ENCODE results near the gene SYT6. TPM values are rescaled to one million over a fixed set of nuclear protein-coding genes. Genes with fewer than 3 reads are reported as not detected.

The SYT6 gene
- total RNA-seq, 1 experiment from 2014 or later: not detected

DNA sequence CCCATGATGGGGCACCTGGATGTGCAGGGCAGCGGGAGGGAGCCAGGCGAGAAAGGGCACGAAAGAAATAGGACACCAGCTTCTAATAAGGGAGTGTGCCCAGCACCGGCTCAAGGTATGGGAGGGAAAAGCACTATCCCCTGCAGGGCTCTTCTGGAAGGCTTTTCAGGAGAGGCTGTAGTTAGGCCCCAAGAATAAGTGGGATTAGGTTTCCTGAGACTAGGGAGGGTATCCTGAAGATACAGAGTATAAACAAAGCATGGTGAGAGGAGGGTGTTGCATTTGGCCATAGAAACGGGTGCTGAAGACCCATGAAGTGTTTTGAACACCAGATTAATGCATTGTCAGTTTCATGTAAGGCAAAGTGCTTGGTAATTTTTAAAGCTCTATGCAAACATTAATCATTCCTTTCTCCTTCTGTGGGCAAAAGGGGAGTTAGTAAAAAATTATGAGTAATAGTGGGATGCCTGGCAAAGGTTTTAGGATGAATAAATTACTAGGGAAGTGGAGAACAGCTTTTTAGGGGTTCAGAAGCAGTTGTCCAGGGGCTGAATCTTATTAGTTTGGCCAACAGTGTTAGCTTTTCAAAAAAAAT lies 74.0 kb downstream of the SYT6 start:
- CTCF ChIA-PET: no interaction called here
- intact Hi-C loops (cut with micrococcal nuclease; ENCODE audit: unreplicated experiment): no loop called here
- BruUV-seq (replicated peaks): no TSS peak
- H3K9me3 Mint-ChIP-seq (ENCODE audit: low read depth, unreplicated experiment): no peaks in the 10 kb centered on the region
- no peak for DNase-seq
- TF ChIP-seq, protein P1, sequence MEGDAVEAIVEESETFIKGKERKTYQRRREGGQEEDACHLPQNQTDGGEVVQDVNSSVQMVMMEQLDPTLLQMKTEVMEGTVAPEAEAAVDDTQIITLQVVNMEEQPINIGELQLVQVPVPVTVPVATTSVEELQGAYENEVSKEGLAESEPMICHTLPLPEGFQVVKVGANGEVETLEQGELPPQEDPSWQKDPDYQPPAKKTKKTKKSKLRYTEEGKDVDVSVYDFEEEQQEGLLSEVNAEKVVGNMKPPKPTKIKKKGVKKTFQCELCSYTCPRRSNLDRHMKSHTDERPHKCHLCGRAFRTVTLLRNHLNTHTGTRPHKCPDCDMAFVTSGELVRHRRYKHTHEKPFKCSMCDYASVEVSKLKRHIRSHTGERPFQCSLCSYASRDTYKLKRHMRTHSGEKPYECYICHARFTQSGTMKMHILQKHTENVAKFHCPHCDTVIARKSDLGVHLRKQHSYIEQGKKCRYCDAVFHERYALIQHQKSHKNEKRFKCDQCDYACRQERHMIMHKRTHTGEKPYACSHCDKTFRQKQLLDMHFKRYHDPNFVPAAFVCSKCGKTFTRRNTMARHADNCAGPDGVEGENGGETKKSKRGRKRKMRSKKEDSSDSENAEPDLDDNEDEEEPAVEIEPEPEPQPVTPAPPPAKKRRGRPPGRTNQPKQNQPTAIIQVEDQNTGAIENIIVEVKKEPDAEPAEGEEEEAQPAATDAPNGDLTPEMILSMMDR (IDR thresholded peaks at IDR 0.05; ENCODE audit: unreplicated experiment): no peak
- no peak overlapping the region for H3K27ac Mint-ChIP-seq (ENCODE audit: unreplicated experiment)
- H3K27me3 Mint-ChIP-seq (ENCODE audit: unreplicated experiment): peaks cover 98% of the 10 kb centered on the region
- H3K4me3 Mint-ChIP-seq (ENCODE audit: low read depth, unreplicated experiment): no peak overlapping the region
- no peaks in the 10 kb centered on the region for H3K4me1 Mint-ChIP-seq (ENCODE audit: low read depth, unreplicated experiment)
- no peaks in the 10 kb centered on the region for H3K36me3 Mint-ChIP-seq (ENCODE audit: insufficient read depth, unreplicated experiment)

- no TSS peak for BruUV-seq (replicated peaks)
- no peak overlapping the region for H3K27ac Mint-ChIP-seq (ENCODE audit: unreplicated experiment)
- H3K27me3 Mint-ChIP-seq (ENCODE audit: unreplicated experiment): peaks cover 98% of the 10 kb centered on the region
- peaks cover 3% of the 10 kb centered on the region for H3K9me3 Mint-ChIP-seq (ENCODE audit: low read depth, unreplicated experiment)
- H3K4me3 Mint-ChIP-seq (ENCODE audit: low read depth, unreplicated experiment): no peak overlapping the region
- H3K36me3 Mint-ChIP-seq (ENCODE audit: insufficient read depth, unreplicated experiment): no peaks in the 10 kb centered on the region
- intact Hi-C loops (cut with micrococcal nuclease; ENCODE audit: unreplicated experiment): no loop called here
- TF ChIP-seq, protein P1 (IDR thresholded peaks at IDR 0.05; ENCODE audit: unreplicated experiment): no peak
- no peaks in the 10 kb centered on the region for H3K4me1 Mint-ChIP-seq (ENCODE audit: low read depth, unreplicated experiment)
- DNase-seq: no peak
- CTCF ChIA-PET: no interaction called here
These were observed 75.6 kb downstream of the SYT6 start for GRCh38 chr1:114078116-114078515.

DNA sequence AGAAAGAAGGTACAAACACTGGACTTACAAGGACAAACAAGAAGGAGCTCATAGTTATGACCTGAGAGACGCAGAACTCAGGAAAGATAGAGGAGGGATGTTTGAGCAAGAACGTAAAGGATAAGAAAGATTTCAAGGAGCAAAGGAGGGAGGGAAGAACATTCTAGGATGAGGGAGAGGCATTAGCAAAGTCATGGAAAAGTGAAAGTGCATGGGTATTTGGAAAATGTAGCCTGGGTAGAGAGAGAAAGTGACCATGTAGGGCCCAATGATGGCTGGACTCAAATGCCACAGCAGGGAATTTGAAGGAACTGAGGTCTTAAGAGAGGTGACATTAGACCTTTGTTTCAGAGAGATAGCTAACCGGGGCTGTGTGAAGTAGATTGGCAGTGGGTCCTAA lies 76.5 kb downstream of the SYT6 start:
- TF ChIP-seq, protein P1 (IDR thresholded peaks at IDR 0.05; ENCODE audit: unreplicated experiment): no peak
- no peak overlapping the region for H3K27ac Mint-ChIP-seq (ENCODE audit: unreplicated experiment)
- H3K4me1 Mint-ChIP-seq (ENCODE audit: low read depth, unreplicated experiment): no peaks in the 10 kb centered on the region
- CTCF ChIA-PET: no interaction called here
- BruUV-seq (replicated peaks): no TSS peak
- H3K9me3 Mint-ChIP-seq (ENCODE audit: low read depth, unreplicated experiment): peaks cover 3% of the 10 kb centered on the region
- H3K27me3 Mint-ChIP-seq (ENCODE audit: unreplicated experiment): peaks cover 93% of the 10 kb centered on the region
- no peak overlapping the region for H3K4me3 Mint-ChIP-seq (ENCODE audit: low read depth, unreplicated experiment)
- DNase-seq: no peak
- no peaks in the 10 kb centered on the region for H3K36me3 Mint-ChIP-seq (ENCODE audit: insufficient read depth, unreplicated experiment)
- intact Hi-C loops (cut with micrococcal nuclease; ENCODE audit: unreplicated experiment): no loop called here

DNA sequence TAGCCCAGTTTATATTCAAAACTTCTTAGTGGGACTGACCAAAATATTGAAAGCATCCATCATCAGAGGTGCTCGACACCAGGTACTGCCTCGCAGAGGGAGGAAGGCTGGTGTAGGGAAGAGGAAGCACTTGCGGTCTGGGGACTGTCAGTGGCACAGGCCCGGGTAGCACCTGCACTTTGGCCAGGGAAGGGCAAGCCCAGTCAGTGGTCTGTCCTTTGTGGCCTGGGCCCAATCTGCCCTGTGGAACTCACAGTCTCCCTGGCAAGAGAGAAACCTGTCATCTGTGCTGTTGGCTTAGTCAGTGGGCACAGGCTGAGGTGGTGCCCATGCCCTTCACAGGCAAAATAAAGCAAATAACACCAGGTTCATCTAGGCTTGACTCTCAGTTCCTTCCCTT lies 77.4 kb downstream of the SYT6 start:
- no peak for DNase-seq
- no peaks in the 10 kb centered on the region for H3K4me1 Mint-ChIP-seq (ENCODE audit: low read depth, unreplicated experiment)
- H3K27ac Mint-ChIP-seq (ENCODE audit: unreplicated experiment): no peak overlapping the region
- CTCF ChIA-PET: no interaction called here
- H3K36me3 Mint-ChIP-seq (ENCODE audit: insufficient read depth, unreplicated experiment): no peaks in the 10 kb centered on the region
- TF ChIP-seq, protein P1 (IDR thresholded peaks at IDR 0.05; ENCODE audit: unreplicated experiment): no peak
- intact Hi-C loops (cut with micrococcal nuclease; ENCODE audit: unreplicated experiment): no loop called here
- H3K27me3 Mint-ChIP-seq (ENCODE audit: unreplicated experiment): peaks cover 84% of the 10 kb centered on the region
- H3K9me3 Mint-ChIP-seq (ENCODE audit: low read depth, unreplicated experiment): peaks cover 3% of the 10 kb centered on the region
- H3K4me3 Mint-ChIP-seq (ENCODE audit: low read depth, unreplicated experiment): no peak overlapping the region
- no TSS peak for BruUV-seq (replicated peaks)
